ENCODE measurements around the gene RBMS3. TPM values are rescaled to one million over a fixed set of nuclear protein-coding genes. Genes with fewer than 3 reads are reported as not detected.

The RBMS3 gene
- total and polyA plus RNA-seq, 2 experiments from 2014 or later: 34.9 to 37.1 TPM

DNA sequence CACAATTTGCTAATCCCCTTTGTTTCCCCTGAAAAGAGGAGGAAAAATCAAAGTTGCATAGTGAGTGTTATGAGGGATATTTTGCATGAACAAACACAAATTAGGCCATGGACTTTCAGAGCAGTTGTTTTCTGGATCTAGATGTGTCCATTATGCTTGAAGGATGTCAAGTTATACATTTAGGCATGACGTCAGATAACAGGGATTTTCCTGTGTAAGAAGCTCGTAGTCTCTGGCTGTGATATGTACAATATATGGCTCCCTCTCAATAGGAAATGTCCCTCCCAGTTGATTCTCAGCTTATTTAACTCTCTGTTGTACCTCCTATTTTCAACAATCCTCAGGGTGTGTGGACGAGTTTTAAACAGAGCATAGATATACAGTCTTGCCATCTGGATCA is 171.0 kb downstream of the RBMS3 start:
- Histone ChIP-seq H3K4me2 (no peak overlapping the region), H3K36me3 (replicated peaks; ENCODE audit: insufficient read depth, low read depth) (no peaks in the 10 kb centered on the region), H2AFZ (no peak overlapping the region), H3K4me1 (ENCODE audit: insufficient read depth) (peaks cover 15% of the 10 kb centered on the region), H3K27me3 (no peaks in the 10 kb centered on the region), H3K79me2 (no peaks in the 10 kb centered on the region), H3K27ac (no peak overlapping the region), H3K9me2 (replicated peaks; ENCODE audit: insufficient read depth) (no peaks in the 10 kb centered on the region), H4K20me1 (ENCODE audit: insufficient read depth, poor library complexity, severe bottlenecking) (no peaks in the 10 kb centered on the region), H3K9me3 (ENCODE audit: low read depth) (no peaks in the 10 kb centered on the region), H3K4me3 (no peak overlapping the region)
- no peak for DNase-seq (ENCODE audit: low spot score)
- TF ChIP-seq EZH2 (IDR thresholded peaks at IDR 0.05; ENCODE audit: borderline replicate concordance) (no peak), EZH2phosphoT487 (IDR thresholded peaks at IDR 0.05; ENCODE audit: low read depth, severe bottlenecking, unreplicated experiment) (no peak)
- TF ChIP-seq, protein P1, sequence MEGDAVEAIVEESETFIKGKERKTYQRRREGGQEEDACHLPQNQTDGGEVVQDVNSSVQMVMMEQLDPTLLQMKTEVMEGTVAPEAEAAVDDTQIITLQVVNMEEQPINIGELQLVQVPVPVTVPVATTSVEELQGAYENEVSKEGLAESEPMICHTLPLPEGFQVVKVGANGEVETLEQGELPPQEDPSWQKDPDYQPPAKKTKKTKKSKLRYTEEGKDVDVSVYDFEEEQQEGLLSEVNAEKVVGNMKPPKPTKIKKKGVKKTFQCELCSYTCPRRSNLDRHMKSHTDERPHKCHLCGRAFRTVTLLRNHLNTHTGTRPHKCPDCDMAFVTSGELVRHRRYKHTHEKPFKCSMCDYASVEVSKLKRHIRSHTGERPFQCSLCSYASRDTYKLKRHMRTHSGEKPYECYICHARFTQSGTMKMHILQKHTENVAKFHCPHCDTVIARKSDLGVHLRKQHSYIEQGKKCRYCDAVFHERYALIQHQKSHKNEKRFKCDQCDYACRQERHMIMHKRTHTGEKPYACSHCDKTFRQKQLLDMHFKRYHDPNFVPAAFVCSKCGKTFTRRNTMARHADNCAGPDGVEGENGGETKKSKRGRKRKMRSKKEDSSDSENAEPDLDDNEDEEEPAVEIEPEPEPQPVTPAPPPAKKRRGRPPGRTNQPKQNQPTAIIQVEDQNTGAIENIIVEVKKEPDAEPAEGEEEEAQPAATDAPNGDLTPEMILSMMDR (IDR thresholded peaks at IDR 0.05; ENCODE audit: poor library complexity): no peak
- WGBS (ENCODE audit: low lambda C conversion rate, missing lambda C conversion rate): 82% methylated on average over 3 of the region's 3 CpGs

DNA sequence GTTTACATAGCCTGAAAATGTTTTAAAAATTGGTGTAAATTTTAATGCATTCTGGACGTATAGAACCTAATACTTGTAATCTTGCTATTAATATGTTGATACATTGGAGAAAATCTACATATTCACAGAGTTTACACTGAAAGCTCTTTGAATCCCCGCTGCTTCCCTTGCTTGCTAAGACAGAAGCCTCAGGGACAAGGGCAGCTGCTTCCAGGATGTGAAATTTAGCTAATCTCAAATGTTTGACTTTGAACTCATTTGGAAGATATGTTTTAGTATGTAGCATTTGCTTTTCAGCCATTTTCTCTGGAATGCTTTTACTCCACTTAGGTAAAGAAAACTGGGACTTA is 172.0 kb downstream of the RBMS3 start:
- no peaks in the 10 kb centered on the region for H3K9me3 ChIP-seq (ENCODE audit: low read depth)
- no peaks in the 10 kb centered on the region for H4K20me1 ChIP-seq (ENCODE audit: insufficient read depth, poor library complexity, severe bottlenecking)
- peak overlapping the region; percentile 30 for H3K27ac ChIP-seq
- H3K79me2 ChIP-seq: no peaks in the 10 kb centered on the region
- no peaks in the 10 kb centered on the region for H3K9me2 ChIP-seq (replicated peaks; ENCODE audit: insufficient read depth)
- H3K4me2 ChIP-seq: no peak overlapping the region
- no peak overlapping the region for H3K4me3 ChIP-seq
- peaks cover 15% of the 10 kb centered on the region for H3K4me1 ChIP-seq (ENCODE audit: insufficient read depth)
- no peaks in the 10 kb centered on the region for H3K36me3 ChIP-seq (replicated peaks; ENCODE audit: insufficient read depth, low read depth)
- TF ChIP-seq EZH2 (IDR thresholded peaks at IDR 0.05; ENCODE audit: borderline replicate concordance) (no peak), EZH2phosphoT487 (IDR thresholded peaks at IDR 0.05; ENCODE audit: low read depth, severe bottlenecking, unreplicated experiment) (no peak)
- TF ChIP-seq, protein P1 (IDR thresholded peaks at IDR 0.05; ENCODE audit: poor library complexity): no peak
- 51% methylated on average over 2 of the region's 2 CpGs for WGBS (ENCODE audit: low lambda C conversion rate, missing lambda C conversion rate)
- DNase-seq (ENCODE audit: low spot score): no peak
- no peaks in the 10 kb centered on the region for H3K27me3 ChIP-seq
- H2AFZ ChIP-seq: no peak overlapping the region

DNA sequence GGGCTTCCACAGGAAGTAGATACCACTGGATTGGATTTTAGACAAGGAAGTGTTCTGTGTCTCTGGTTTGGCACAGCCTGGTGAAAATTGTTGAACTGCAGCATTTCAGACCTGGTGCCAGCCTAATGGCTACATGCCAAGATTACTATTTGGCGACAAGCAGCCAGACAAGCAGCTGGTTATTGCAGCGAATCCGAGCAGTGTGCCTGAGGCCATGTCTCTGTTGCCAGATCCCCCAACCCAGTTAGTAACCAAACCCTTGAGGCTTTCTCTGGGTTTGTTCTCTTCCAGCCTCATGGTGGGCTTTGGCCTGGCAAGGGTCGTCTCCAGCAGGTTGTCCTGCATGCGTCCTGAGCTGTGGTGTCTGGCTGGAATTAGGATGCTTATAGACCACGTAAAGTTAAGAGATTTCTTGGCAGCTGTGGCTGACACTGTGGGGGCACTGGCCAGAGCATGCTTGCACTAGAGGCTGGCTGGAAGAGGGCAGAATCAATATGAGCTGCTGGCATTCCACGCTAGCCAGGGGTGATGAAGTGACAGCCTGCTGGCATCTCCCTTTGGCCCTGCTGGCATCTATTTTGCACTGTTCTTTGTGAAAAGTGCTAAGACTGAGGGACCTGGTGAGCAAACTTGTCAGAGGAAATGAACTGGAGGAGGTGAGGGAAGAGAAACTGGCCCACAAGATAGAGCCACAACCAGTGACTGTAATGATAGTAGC is 172.6 kb downstream of the RBMS3 start:
- no peak overlapping the region for H2AFZ ChIP-seq
- 77% methylated on average over 7 of the region's 7 CpGs for WGBS (ENCODE audit: low lambda C conversion rate, missing lambda C conversion rate)

More for the DNA sequence above, 172.6 kb downstream of the RBMS3 start:
- TF ChIP-seq, protein P1 (IDR thresholded peaks at IDR 0.05; ENCODE audit: poor library complexity): no peak
- Histone ChIP-seq H3K4me1 (ENCODE audit: insufficient read depth) (peaks cover 12% of the 10 kb centered on the region), H3K9me3 (ENCODE audit: low read depth) (no peaks in the 10 kb centered on the region), H3K27me3 (no peaks in the 10 kb centered on the region), H3K9me2 (replicated peaks; ENCODE audit: insufficient read depth) (no peaks in the 10 kb centered on the region), H3K27ac (peak overlapping the region; percentile 30), H3K4me2 (no peak overlapping the region), H4K20me1 (ENCODE audit: insufficient read depth, poor library complexity, severe bottlenecking) (no peaks in the 10 kb centered on the region), H3K79me2 (no peaks in the 10 kb centered on the region), H3K4me3 (no peak overlapping the region), H3K36me3 (replicated peaks; ENCODE audit: insufficient read depth, low read depth) (no peaks in the 10 kb centered on the region)
- DNase-seq (ENCODE audit: low spot score): no peak

Measured in hepatocyte (in vitro differentiated cells).